Measurements from ENCODE around the gene NT5C3A.

Gene NT5C3A

GRCh38 chr7:33073243-33073642, 10.7 kb upstream of the NT5C3A start:
- no peak for DNase-seq

- no peak for DNase-seq
Observed at GRCh38 chr7:33072471-33072870, 9.9 kb upstream of the NT5C3A start.

GRCh38 chr7:33070831-33071230, 8.3 kb upstream of the NT5C3A start:
- no peak for DNase-seq

- DNase-seq, result no peak
Observed at GRCh38 chr7:33070277-33070676, 7.7 kb upstream of the NT5C3A start.

GRCh38 chr7:33067921-33068320, 5.3 kb upstream of the NT5C3A start:
- no peak for DNase-seq

GRCh38 chr7:33066771-33067170, 4.2 kb upstream of the NT5C3A start:
- no peak for DNase-seq

- DNase-seq, result no peak
Observed at GRCh38 chr7:33065981-33066380, 3.4 kb upstream of the NT5C3A start.

GRCh38 chr7:33062782-33063443, 337 bp upstream of the NT5C3A start:
- peak; percentile 83 for DNase-seq

- DNase-seq, result no peak
Observed at GRCh38 chr7:33061282-33061937, 1.2 kb downstream of the NT5C3A start.

GRCh38 chr7:33059635-33060034, 2.9 kb downstream of the NT5C3A start:
- DNase-seq, result no peak

- DNase-seq, result no peak
Observed at GRCh38 chr7:33055158-33055557, 7.4 kb downstream of the NT5C3A start.

- no peak for DNase-seq
Observed at GRCh38 chr7:33054261-33054964, 8.2 kb downstream of the NT5C3A start.

- DNase-seq, result no peak
Observed at GRCh38 chr7:33053721-33054120, 8.9 kb downstream of the NT5C3A start.

GRCh38 chr7:33050535-33051318, 11.8 kb downstream of the NT5C3A start:
- DNase-seq, result no peak

GRCh38 chr7:33048704-33049103, 13.9 kb downstream of the NT5C3A start:
- DNase-seq, result no peak

GRCh38 chr7:33048257-33048656, 14.3 kb downstream of the NT5C3A start:
- DNase-seq, result no peak

- DNase-seq, result no peak
Observed at GRCh38 chr7:33044986-33045385, 17.6 kb downstream of the NT5C3A start.

GRCh38 chr7:33044401-33044718, 18.2 kb downstream of the NT5C3A start:
- no peak for DNase-seq

GRCh38 chr7:33043501-33044400, 18.8 kb downstream of the NT5C3A start:
- no peak for DNase-seq

- no peak for DNase-seq
Observed at GRCh38 chr7:33041631-33042428, 20.7 kb downstream of the NT5C3A start.

GRCh38 chr7:33040803-33041516, 21.6 kb downstream of the NT5C3A start:
- no peak for DNase-seq
